NCI-H2227 (cell line): ENCODE results near the gene ZFP30.

ENCODE experiments used
- DNase-seq: peaks from one replicate; lab custom pipeline; 2025; ENCODE audit not compliant: unreplicated experiment; lab: John Stamatoyannopoulos, UW

ZFP30 gene

DNA sequence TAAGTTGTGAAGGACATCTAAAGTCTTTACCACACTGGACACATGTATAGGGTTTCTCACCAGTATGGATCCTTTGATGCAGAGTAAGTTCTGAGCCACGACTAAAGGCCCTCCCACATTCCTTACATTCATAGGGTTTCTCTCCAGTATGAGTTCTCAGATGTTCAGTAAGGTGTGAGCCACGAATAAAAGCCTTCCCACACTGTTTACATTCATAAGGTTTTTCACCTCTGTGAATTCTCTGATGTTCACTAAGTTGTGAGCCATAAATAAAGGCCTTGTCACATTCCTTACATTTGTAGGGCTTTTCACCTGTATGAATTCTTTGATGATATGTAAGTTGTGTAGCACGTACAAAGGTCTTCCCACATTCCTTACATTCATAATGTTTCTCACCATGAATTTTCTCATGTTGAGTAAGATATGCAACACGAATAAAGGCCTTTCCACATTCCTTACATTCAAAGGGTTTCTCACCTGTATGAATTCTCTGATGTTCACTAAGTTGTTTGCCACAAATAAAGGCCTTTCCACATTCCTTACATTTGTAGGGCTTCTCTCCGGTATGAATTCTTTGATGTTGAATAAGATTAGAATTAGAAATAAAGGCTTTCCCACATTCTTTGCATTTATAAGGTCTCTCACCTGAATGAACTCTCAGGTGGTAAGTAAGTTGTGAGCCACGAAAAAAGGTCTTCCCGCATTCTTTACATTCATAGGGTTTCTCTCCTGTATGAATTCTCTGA, 90.5 kb downstream of the ZFP30 start:
- no peak for DNase-seq
